Right atrium auricular region (tissue), 2 donors: ENCODE data around the gene RIMBP2. TPM values are rescaled to one million over a fixed set of nuclear protein-coding genes. Genes with fewer than 3 reads are reported as not detected.

Source experiments
- DNase-seq: peaks from one replicate; pipeline ENCODE4 v3.0.0-alpha.2; 2019; ENCODE audit warnings: low spot score
- H3K27ac ChIP-seq, 2 donors: fragments of 200-600 bp; sonication (generic); 1 replicate in 1 of 2; 2 replicates in 1 of 2; pipeline ENCODE4 v1.5.1; 2016 to 2019
- H3K27me3 ChIP-seq, 2 donors: fragments of 200-600 bp; sonication (generic); one replicate each; pipeline versions ENCODE4 v1.5.1 to v1.6.0; 2017 to 2019
- H3K36me3 ChIP-seq: fragments of 200-600 bp; sonication (generic); one replicate; pipeline ENCODE4 v1.5.1; 2016
- H3K4me1 ChIP-seq, 2 donors: fragments of 200-600 bp; sonication (generic); one replicate each; pipeline versions ENCODE4 v1.5.1 to v1.6.0; 2017 to 2019
- H3K4me3 ChIP-seq, 2 donors: fragments of 200-600 bp; sonication (generic); 1 replicate in 1 of 2; 2 replicates in 1 of 2; pipeline ENCODE4 v1.5.1; 2017 to 2019; ENCODE audit warnings: mild to moderate bottlenecking in 1 of 2, moderate library complexity in 1 of 2
- H3K9me3 ChIP-seq, 2 donors: fragments of 200-600 bp; sonication (generic); one replicate each; pipeline ENCODE4 v1.5.1; 2019
- CTCF ChIP-seq, 2 donors: fragments of 200-600 bp; sonication (generic); IDR thresholded peaks; one replicate each; pipeline ENCODE4 v1.5.1; 2019; ENCODE audit warnings: antibody characterized with exemption in 2 of 2
- total RNA-seq, 2 donors: library from RNA; depleted of rRNA; stranded (reverse); fragments of >200 nt; gene quantifications; one replicate each; pipeline ENCODE4 v1.1.0, GENCODE V29; 2016

The RIMBP2 gene
- total RNA-seq, 2 donors from 2014 or later: 0.04 TPM; not detected in 1

- H3K27ac ChIP-seq: no peak overlapping the region
- no peaks in the 10 kb centered on the region for H3K9me3 ChIP-seq
- H3K4me1 ChIP-seq: no peaks in the 10 kb centered on the region
- no peaks in the 10 kb centered on the region for H3K27me3 ChIP-seq
- no peaks in the 10 kb centered on the region for H3K36me3 ChIP-seq
- no peak for DNase-seq
- H3K4me3 ChIP-seq: no peak overlapping the region
- TF ChIP-seq CTCF (IDR thresholded peaks at IDR 0.05): no peak
These were observed 230.6 kb downstream of the RIMBP2 start for GRCh38 chr12:130485291-130486145.

GRCh38 chr12:130484221-130484620 lies 231.9 kb downstream of the RIMBP2 start:
- TF ChIP-seq CTCF (IDR thresholded peaks at IDR 0.05): no peak
- Histone ChIP-seq H3K27me3 (no peaks in the 10 kb centered on the region), H3K9me3 (no peaks in the 10 kb centered on the region), H3K36me3 (no peaks in the 10 kb centered on the region), H3K4me1 (no peaks in the 10 kb centered on the region), H3K4me3 (no peak overlapping the region), H3K27ac (no peak overlapping the region)
- DNase-seq: no peak

- no peaks in the 10 kb centered on the region for H3K36me3 ChIP-seq
- no peak overlapping the region for H3K27ac ChIP-seq
- H3K9me3 ChIP-seq: no peaks in the 10 kb centered on the region
- H3K4me1 ChIP-seq: no peaks in the 10 kb centered on the region
- H3K27me3 ChIP-seq: no peaks in the 10 kb centered on the region
- no peak overlapping the region for H3K4me3 ChIP-seq
- TF ChIP-seq CTCF (IDR thresholded peaks at IDR 0.05): no peak
- DNase-seq: no peak
These were observed 232.4 kb downstream of the RIMBP2 start for GRCh38 chr12:130483616-130484180.

- no peak for TF ChIP-seq CTCF (IDR thresholded peaks at IDR 0.05)
- H3K4me1 ChIP-seq: no peaks in the 10 kb centered on the region
- DNase-seq: no peak
- H3K27me3 ChIP-seq: no peaks in the 10 kb centered on the region
- H3K4me3 ChIP-seq: no peak overlapping the region
- H3K9me3 ChIP-seq: no peaks in the 10 kb centered on the region
- H3K27ac ChIP-seq: no peak overlapping the region
- H3K36me3 ChIP-seq: no peaks in the 10 kb centered on the region
These were observed 233.7 kb downstream of the RIMBP2 start for GRCh38 chr12:130482448-130482847.

- no peak for TF ChIP-seq CTCF (IDR thresholded peaks at IDR 0.05)
- H3K4me3 ChIP-seq: no peak overlapping the region
- DNase-seq: no peak
- no peaks in the 10 kb centered on the region for H3K27me3 ChIP-seq
- H3K36me3 ChIP-seq: no peaks in the 10 kb centered on the region
- no peaks in the 10 kb centered on the region for H3K9me3 ChIP-seq
- no peaks in the 10 kb centered on the region for H3K4me1 ChIP-seq
- H3K27ac ChIP-seq: no peak overlapping the region
These were observed 234.7 kb downstream of the RIMBP2 start for GRCh38 chr12:130481392-130481879.
